Keratinocyte (primary cell): ENCODE data around the gene CHPT1. TPM values are rescaled to one million over a fixed set of nuclear protein-coding genes. Genes with fewer than 3 reads are reported as not detected.

Experiments
- DNase-seq: peaks from one replicate; pipeline ENCODE4 v3.0.0-alpha.2; 2011; ENCODE audit warnings: low read depth, missing footprints, low spot score
- FAIRE-seq: peaks from 2 replicates; lab custom pipeline; 2011; peaks lifted over from hg19 to GRCh38; lab: Jason Lieb, UNC
- H2AFZ ChIP-seq: 2 replicates; pipeline ENCODE4 v1.6.0; 2012; ENCODE audit warnings: low read length, control low read depth, inconsistent platforms; ENCODE audit not compliant: control insufficient read depth
- H3K27ac ChIP-seq: 2 replicates; pipeline ENCODE4 v1.5.1; 2011; ENCODE audit warnings: low read length; ENCODE audit not compliant: control insufficient read depth, insufficient read depth
- H3K27me3 ChIP-seq: 3 replicates; pipeline ENCODE4 v1.6.0; 2011; ENCODE audit warnings: low read length; ENCODE audit not compliant: control insufficient read depth, insufficient read depth; ENCODE audit errors: extremely low read depth
- H3K36me3 ChIP-seq, 2 experiments: 2 replicates in 1 of 2; 3 replicates in 1 of 2; pipeline ENCODE4 v1.5.1; 2011; ENCODE audit warnings: low read length in 2 of 2, mild to moderate bottlenecking in 1 of 2; ENCODE audit not compliant: control insufficient read depth in 2 of 2, insufficient read depth in 2 of 2; ENCODE audit errors: extremely low read depth in 1 of 2
- H3K4me1 ChIP-seq: 3 replicates; pipeline ENCODE4 v1.5.1; 2011; ENCODE audit warnings: low read length; ENCODE audit not compliant: control insufficient read depth, insufficient read depth; ENCODE audit errors: extremely low read depth
- H3K4me2 ChIP-seq: 3 replicates; pipeline ENCODE4 v1.6.0; 2011; ENCODE audit warnings: low read depth, low read length; ENCODE audit not compliant: control insufficient read depth, insufficient read depth; ENCODE audit errors: extremely low read depth
- H3K4me3 ChIP-seq, 3 experiments: fragments of 200-600 bp in 1 of 3; sonication (generic) in 1 of 3; 2 replicates in 2 of 3; 3 replicates in 1 of 3; pipeline ENCODE4 v1.5.1; 2011 to 2016; ENCODE audit warnings: low read length in 3 of 3, mild to moderate bottlenecking in 3 of 3, control low read depth in 2 of 3, inconsistent platforms in 1 of 3, low read depth in 1 of 3, mixed read lengths in 1 of 3, mixed run types in 1 of 3, moderate library complexity in 1 of 3; ENCODE audit not compliant: control insufficient read depth in 2 of 3, insufficient read depth in 2 of 3; ENCODE audit errors: extremely low read depth in 1 of 3
- H3K79me2 ChIP-seq: 2 replicates; pipeline ENCODE4 v1.6.0; 2012; ENCODE audit warnings: low read length; ENCODE audit not compliant: control insufficient read depth, insufficient read depth
- H3K9ac ChIP-seq: 3 replicates; pipeline ENCODE4 v1.6.0; 2011; ENCODE audit warnings: low read length; ENCODE audit not compliant: control insufficient read depth, insufficient read depth; ENCODE audit errors: extremely low read depth
- H3K9me1 ChIP-seq: 3 replicates; pipeline ENCODE4 v1.6.0; 2011; ENCODE audit warnings: low read length; ENCODE audit not compliant: control insufficient read depth, insufficient read depth; ENCODE audit errors: extremely low read depth
- H3K9me3 ChIP-seq: 2 replicates; pipeline ENCODE4 v1.5.1; 2012; ENCODE audit warnings: low read depth, low read length; ENCODE audit not compliant: control insufficient read depth
- H4K20me1 ChIP-seq: 3 replicates; pipeline ENCODE4 v1.6.0; 2011; ENCODE audit warnings: low read length; ENCODE audit not compliant: control insufficient read depth, insufficient read depth; ENCODE audit errors: extremely low read depth
- EZH2 ChIP-seq: IDR thresholded peaks from one replicate; pipeline ENCODE4 v1.6.1; 2012; ENCODE audit warnings: inconsistent platforms, mild to moderate bottlenecking, low read length, moderate library complexity
- dilution Hi-C: fragments of 300-500 bp; cut with MboI; formaldehyde crosslinking; loops from one replicate; pipeline ENCODE4 v1.7.0; 2020; ENCODE audit warnings: low sequenced_read_pairs; ENCODE audit not compliant: extremely low pct_ligation_motif_present
- polyA plus RNA-seq, 5 experiments: library from polyadenylated mRNA; depleted of rRNA in 3 of 5; stranded (reverse) in 3 of 5; stranded (forward) in 1 of 5; unstranded in 1 of 5; fragments of >200 nt; gene quantifications; 1 replicate in 1 of 5; 2 replicates in 3 of 5; 3 replicates in 1 of 5; pipeline versions ENCODE4 v1.2.1 to v1.2.3, GENCODE V29; 2011 to 2012; ENCODE audit warnings: missing spikeins in 2 of 5, low read depth in 1 of 5, low replicate concordance in 1 of 5
- TF ChIP-seq, protein P1 (sequence below), 3 experiments: IDR thresholded peaks in 1 of 3; conservative IDR thresholded peaks in 1 of 3; optimal IDR thresholded peaks in 1 of 3; 2 replicates in 2 of 3; 3 replicates in 1 of 3; pipeline versions ENCODE3 to v1.5.1; 2011; ENCODE audit warnings: low read length in 3 of 3, mild to moderate bottlenecking in 3 of 3, moderate library complexity in 2 of 3, control low read depth in 1 of 3, inconsistent platforms in 1 of 3; ENCODE audit not compliant: insufficient read depth in 2 of 3; ENCODE audit errors: extremely low read depth in 1 of 3

The CHPT1 gene
- polyA plus RNA-seq, 1 donor (not counting 4 experiments of a cell fraction or from before 2014, with no cell fraction given) = 12.7 TPM

DNA sequence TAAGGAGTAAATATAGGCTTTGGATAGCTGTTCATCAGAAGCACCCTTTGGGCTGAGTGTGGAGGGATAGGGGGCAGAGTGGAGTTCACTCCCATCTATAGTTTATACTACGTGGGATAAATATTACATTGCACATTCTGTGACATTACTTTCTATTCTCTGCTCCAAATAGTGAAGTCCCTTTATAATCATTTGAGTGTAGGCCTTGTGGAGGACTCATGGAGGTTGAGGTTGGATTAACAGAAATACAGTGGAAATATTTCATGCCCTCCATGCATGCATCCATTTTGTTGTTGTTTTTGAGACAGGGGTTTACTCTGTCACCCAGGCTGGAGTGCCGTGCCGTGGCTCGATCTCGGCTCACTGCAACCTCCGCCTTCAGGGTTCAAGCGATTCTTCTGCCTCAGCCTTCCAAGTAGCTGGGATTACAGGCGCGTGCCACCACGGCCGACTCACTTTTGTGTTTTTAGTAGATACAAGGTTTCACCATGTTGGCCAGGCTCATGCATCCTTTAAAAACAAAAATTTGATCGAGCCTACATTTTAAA lies 1.4 kb downstream of the CHPT1 start:
- Histone ChIP-seq H3K9ac (peak overlapping the region; percentile 78), H4K20me1 (no peaks in the 10 kb centered on the region), H3K27ac (no peak overlapping the region), H3K4me1 (peaks cover 10% of the 10 kb centered on the region), H3K9me3 (no peaks in the 10 kb centered on the region), H3K79me2 (peaks cover 5% of the 10 kb centered on the region), H3K36me3 (no peaks in the 10 kb centered on the region), H3K27me3 (no peaks in the 10 kb centered on the region), H3K4me3 (peak overlapping the region in 2 of 3 experiments; percentile 77 to 79), H2AFZ (peak overlapping the region; percentile 94), H3K4me2 (peak overlapping the region; percentile 81), H3K9me1 (no peaks in the 10 kb centered on the region)
- no peak for TF ChIP-seq EZH2
- TF ChIP-seq, protein P1, sequence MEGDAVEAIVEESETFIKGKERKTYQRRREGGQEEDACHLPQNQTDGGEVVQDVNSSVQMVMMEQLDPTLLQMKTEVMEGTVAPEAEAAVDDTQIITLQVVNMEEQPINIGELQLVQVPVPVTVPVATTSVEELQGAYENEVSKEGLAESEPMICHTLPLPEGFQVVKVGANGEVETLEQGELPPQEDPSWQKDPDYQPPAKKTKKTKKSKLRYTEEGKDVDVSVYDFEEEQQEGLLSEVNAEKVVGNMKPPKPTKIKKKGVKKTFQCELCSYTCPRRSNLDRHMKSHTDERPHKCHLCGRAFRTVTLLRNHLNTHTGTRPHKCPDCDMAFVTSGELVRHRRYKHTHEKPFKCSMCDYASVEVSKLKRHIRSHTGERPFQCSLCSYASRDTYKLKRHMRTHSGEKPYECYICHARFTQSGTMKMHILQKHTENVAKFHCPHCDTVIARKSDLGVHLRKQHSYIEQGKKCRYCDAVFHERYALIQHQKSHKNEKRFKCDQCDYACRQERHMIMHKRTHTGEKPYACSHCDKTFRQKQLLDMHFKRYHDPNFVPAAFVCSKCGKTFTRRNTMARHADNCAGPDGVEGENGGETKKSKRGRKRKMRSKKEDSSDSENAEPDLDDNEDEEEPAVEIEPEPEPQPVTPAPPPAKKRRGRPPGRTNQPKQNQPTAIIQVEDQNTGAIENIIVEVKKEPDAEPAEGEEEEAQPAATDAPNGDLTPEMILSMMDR (optimal IDR thresholded peaks at IDR 0.05 in 1 of 3, IDR thresholded peaks at IDR 0.05 in 1 of 3, conservative IDR thresholded peaks at IDR 0.05 in 1 of 3; ENCODE audit: extremely low read depth in 1 of 3, insufficient read depth in 2 of 3, low read length in 3 of 3) = peak in 1 of 3 experiments; percentile 38
- dilution Hi-C loops = no loop called here
- no peak for DNase-seq
- FAIRE-seq = no peak

DNA sequence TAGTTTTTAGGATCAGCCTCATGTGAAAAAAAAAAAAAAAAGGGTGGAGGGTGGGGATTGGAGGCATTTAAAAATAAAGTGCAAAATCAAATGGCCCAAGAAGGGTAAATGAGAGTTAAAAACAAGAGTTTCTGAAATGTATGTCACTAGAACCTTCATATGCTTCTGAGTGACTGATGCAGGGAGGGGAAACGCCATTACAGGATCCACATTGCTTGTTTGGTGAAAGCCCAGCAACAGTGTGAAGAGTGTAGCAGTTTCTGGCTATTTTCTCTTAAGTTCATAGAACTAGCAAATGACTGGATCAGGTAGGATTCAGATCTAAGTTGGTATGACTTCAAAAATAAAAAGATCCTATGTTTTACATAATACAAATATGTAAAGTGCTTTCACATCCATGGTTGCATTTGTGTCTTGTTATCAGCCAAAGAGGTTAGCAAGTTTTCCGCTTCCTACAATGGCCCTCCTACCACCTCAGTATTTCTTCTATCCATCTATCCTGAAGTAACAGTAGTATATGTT lies 2.9 kb downstream of the CHPT1 start:
- Histone ChIP-seq H3K9ac (no peak overlapping the region), H3K9me3 (no peaks in the 10 kb centered on the region), H3K4me1 (peaks cover 10% of the 10 kb centered on the region), H3K9me1 (no peaks in the 10 kb centered on the region), H3K4me3 (no peak overlapping the region), H4K20me1 (no peaks in the 10 kb centered on the region), H3K79me2 (peaks cover 5% of the 10 kb centered on the region), H3K4me2 (no peak overlapping the region), H2AFZ (no peak overlapping the region), H3K27me3 (no peaks in the 10 kb centered on the region), H3K36me3 (no peaks in the 10 kb centered on the region), H3K27ac (no peak overlapping the region)
- DNase-seq = no peak
- TF ChIP-seq, protein P1 (optimal IDR thresholded peaks at IDR 0.05 in 1 of 3, IDR thresholded peaks at IDR 0.05 in 1 of 3, conservative IDR thresholded peaks at IDR 0.05 in 1 of 3; ENCODE audit: extremely low read depth in 1 of 3, insufficient read depth in 2 of 3, low read length in 3 of 3) = no peak
- TF ChIP-seq EZH2 = no peak
- dilution Hi-C loops = no loop called here
- no peak for FAIRE-seq
